Measurements from ENCODE around the gene FRG2. TPM values are rescaled to one million over a fixed set of nuclear protein-coding genes. Genes with fewer than 3 reads are reported as not detected.

The FRG2 gene
- total RNA-seq, 1 donor from 2014 or later, result not detected

Other genes starting within 250 kb of the FRG2 start
- 31.7 TPM for gene FRG1, start 86.4 kb downstream of the FRG2 start, total RNA-seq
- not detected for gene DBET, start 37.2 kb upstream of the FRG2 start, total RNA-seq
- gene DUX4, start 146.5 kb upstream of the FRG2 start, total RNA-seq, result not detected